OCI-LY1 (cell line): ENCODE data around the gene USO1.

Experiments
- CTCF ChIP-seq: fragments of 200-600 bp; sonication (generic), shearing (Covaris generic); IDR thresholded peaks from 2 replicates; pipeline ENCODE4 v1.5.1; 2017; ENCODE audit warnings: mild to moderate bottlenecking, antibody characterized with exemption, low read length, moderate library complexity, mixed read lengths
- EZH2 ChIP-seq: fragments of 200-600 bp; sonication (generic), shearing (Covaris generic); IDR thresholded peaks from 2 replicates; pipeline ENCODE4 v1.8.0; 2017; ENCODE audit warnings: borderline replicate concordance, mixed run types, mild to moderate bottlenecking, antibody characterized with exemption, low read length, moderate library complexity, mixed read lengths

GRCh38 chr4:75821966-75822365 is 97.6 kb downstream of the USO1 start:
- TF ChIP-seq CTCF (no peak), EZH2 (no peak)
